Prostate gland (tissue), 2 donors: Measurements from ENCODE around the gene TLR1.

ENCODE experiments used
- POLR2A ChIP-seq: fragments of 450-650 bp; IDR thresholded peaks from one replicate; pipeline ENCODE4 v1.6.1; 2016; ENCODE audit warnings: antibody characterized with exemption, mild to moderate bottlenecking
- POLR2AphosphoS5 ChIP-seq: sonication (generic); formaldehyde crosslinking; IDR thresholded peaks from one replicate; pipeline ENCODE4 v1.6.1; 2017; ENCODE audit warnings: antibody characterized with exemption
- TF ChIP-seq, protein P1 (sequence below), 4 experiments: fragments of 200-600 bp in 2 of 4; fragments of 450-650 bp in 2 of 4; sonication (generic) in 2 of 4; IDR thresholded peaks; 1 replicate in 3 of 4; 2 replicates in 1 of 4; pipeline ENCODE4 v1.5.1; 2016 to 2019; ENCODE audit warnings: antibody characterized with exemption in 4 of 4, mild to moderate bottlenecking in 2 of 4, moderate library complexity in 2 of 4

GRCh38 chr4:38811297-38811696, 6.7 kb upstream of the TLR1 start:
- TF ChIP-seq POLR2A (no peak), POLR2AphosphoS5 (no peak)
- TF ChIP-seq, protein P1, sequence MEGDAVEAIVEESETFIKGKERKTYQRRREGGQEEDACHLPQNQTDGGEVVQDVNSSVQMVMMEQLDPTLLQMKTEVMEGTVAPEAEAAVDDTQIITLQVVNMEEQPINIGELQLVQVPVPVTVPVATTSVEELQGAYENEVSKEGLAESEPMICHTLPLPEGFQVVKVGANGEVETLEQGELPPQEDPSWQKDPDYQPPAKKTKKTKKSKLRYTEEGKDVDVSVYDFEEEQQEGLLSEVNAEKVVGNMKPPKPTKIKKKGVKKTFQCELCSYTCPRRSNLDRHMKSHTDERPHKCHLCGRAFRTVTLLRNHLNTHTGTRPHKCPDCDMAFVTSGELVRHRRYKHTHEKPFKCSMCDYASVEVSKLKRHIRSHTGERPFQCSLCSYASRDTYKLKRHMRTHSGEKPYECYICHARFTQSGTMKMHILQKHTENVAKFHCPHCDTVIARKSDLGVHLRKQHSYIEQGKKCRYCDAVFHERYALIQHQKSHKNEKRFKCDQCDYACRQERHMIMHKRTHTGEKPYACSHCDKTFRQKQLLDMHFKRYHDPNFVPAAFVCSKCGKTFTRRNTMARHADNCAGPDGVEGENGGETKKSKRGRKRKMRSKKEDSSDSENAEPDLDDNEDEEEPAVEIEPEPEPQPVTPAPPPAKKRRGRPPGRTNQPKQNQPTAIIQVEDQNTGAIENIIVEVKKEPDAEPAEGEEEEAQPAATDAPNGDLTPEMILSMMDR (IDR thresholded peaks at IDR 0.05), result no peak
